Coronary artery (tissue), 2 donors: ENCODE results near the gene LTC4S.

Experiments
- DNase-seq: peaks from one replicate; pipeline ENCODE4 v3.0.0-alpha.2; 2017; ENCODE audit warnings: low spot score
- H3K27ac ChIP-seq, 2 donors: fragments of 200-600 bp; sonication (generic); one replicate each; pipeline ENCODE4 v1.5.1; 2016 to 2019
- H3K4me3 ChIP-seq: fragments of 200-600 bp; sonication (generic); 2 replicates; pipeline ENCODE4 v1.5.1; 2016; ENCODE audit warnings: mild to moderate bottlenecking, moderate library complexity
- TF ChIP-seq, protein P1 (sequence below): fragments of 200-600 bp; sonication (generic); IDR thresholded peaks from one replicate; pipeline ENCODE4 v1.5.1; 2019; ENCODE audit warnings: antibody characterized with exemption

Gene LTC4S

DNA sequence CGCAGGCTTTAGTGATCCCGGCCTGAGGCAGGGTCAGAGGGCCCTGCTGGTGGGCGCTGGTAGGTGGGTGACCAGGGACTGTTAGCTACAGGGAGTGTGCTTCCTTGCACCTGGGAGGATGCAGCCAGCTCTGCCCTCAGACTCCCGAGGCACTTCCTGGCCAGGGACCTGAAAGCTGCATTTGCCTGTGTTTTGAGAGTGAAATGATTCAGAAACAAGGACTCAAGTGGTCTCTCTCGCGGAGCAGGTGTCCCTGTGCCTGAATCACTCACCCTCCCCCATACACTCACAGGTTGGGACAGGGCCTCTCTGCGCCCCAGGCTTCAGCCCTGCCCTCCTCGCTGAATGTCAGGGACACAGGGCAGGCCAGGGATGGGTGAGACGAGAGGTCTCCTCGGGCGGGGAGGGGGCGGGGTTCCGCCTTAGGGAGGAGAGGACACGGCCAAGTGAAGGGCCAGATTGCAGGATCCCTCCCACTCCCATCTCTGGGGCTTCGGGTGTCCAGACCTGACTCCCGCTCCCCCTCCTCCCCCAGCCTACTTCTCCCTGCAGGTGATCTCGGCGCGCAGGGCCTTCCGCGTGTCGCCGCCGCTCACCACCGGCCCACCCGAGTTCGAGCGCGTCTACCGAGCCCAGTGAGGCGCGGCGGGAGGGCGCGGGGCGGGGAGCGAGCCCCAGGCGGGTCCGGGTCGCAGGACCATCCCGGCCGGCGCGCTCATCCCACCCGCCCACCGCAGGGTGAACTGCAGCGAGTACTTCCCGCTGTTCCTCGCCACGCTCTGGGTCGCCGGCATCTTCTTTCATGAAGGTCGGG is 1.5 kb downstream of the LTC4S start:
- DNase-seq: no peak

DNA sequence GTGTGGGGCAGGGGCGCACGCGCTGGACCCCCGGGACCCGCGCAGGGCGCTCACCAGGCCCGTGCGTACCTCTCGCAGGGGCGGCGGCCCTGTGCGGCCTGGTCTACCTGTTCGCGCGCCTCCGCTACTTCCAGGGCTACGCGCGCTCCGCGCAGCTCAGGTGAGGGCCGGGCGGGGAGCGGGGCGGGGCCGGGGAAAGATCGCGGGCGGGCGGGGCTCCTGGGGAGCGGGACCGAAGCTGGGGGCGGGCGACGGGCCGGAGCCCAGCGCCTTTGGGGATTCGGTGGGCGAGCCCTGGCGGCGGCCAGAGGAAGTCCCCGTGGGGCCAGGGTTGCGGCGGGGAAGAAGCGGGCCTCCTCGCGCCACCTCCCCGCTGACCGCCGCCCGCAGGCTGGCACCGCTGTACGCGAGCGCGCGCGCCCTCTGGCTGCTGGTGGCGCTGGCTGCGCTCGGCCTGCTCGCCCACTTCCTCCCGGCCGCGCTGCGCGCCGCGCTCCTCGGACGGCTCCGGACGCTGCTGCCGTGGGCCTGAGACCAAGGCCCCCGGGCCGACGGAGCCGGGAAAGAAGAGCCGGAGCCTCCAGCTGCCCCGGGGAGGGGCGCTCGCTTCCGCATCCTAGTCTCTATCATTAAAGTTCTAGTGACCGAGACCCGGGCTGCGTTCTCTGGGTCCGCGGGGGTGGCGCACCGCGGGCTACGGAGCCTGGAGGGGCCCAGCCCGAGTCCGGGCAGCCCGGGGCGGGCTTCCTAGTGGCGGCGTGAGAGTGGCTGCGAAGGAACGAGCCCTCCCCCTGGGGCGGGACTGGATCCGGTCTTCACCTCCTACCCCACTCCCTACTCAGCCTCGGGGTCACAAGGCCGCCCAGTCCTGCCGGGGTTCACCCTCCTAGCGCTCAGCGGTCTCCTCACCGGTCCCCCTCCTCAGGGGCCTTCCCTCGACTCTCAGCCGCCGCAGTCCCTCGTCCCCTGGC is 2.4 kb downstream of the LTC4S start:
- Histone ChIP-seq H3K4me3 (peak overlapping the region; percentile 89), H3K27ac (peak overlapping the region; percentile 71 to 89)
- DNase-seq: no peak
- TF ChIP-seq, protein P1, sequence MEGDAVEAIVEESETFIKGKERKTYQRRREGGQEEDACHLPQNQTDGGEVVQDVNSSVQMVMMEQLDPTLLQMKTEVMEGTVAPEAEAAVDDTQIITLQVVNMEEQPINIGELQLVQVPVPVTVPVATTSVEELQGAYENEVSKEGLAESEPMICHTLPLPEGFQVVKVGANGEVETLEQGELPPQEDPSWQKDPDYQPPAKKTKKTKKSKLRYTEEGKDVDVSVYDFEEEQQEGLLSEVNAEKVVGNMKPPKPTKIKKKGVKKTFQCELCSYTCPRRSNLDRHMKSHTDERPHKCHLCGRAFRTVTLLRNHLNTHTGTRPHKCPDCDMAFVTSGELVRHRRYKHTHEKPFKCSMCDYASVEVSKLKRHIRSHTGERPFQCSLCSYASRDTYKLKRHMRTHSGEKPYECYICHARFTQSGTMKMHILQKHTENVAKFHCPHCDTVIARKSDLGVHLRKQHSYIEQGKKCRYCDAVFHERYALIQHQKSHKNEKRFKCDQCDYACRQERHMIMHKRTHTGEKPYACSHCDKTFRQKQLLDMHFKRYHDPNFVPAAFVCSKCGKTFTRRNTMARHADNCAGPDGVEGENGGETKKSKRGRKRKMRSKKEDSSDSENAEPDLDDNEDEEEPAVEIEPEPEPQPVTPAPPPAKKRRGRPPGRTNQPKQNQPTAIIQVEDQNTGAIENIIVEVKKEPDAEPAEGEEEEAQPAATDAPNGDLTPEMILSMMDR: peak; percentile 70

More for the DNA sequence above, 1.5 kb downstream of the LTC4S start:
- TF ChIP-seq, protein P1: no peak
- H3K4me3 ChIP-seq: peak overlapping the region; percentile 89
- peak overlapping the region; percentile 71 to 89 for H3K27ac ChIP-seq

DNA sequence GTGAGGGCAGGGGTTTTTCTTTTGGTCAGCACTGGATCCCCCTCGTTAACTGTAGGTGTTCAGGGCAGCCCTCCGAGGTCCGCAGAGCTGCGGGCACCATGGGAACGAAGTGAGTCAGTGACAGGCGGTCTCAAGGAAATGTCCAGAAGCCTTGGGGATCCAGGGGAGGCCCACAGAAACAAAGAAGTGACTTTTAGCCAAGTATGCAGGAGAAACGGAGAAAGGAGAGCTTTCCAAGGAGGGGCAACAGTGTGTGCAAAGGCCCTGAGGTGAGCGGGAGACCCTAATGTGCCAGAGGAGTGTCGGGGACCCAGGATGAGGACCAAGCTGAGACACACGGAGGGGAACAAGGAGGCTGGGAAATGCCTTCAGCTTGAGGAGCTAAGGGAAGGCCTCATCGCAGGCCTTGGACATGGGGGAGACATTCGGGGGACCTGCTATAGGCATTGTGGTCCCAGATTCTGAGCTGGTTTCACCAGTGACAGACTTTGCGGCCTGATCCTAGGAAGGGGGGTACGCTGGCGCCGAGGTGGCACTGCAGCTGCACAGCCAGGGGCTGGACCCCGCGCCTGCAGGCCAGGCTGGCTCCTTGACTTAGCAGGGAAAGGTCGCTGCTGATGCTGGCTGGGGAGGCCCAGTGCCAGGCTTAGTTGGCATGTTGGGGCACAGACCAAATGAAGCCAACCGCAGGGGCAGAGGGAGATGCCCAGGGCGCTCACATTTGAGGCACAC is 3.3 kb downstream of the LTC4S start:
- Histone ChIP-seq H3K27ac (peak overlapping the region; percentile 71 to 89), H3K4me3 (peak overlapping the region; percentile 89)
- DNase-seq: no peak
- TF ChIP-seq, protein P1: no peak

DNA sequence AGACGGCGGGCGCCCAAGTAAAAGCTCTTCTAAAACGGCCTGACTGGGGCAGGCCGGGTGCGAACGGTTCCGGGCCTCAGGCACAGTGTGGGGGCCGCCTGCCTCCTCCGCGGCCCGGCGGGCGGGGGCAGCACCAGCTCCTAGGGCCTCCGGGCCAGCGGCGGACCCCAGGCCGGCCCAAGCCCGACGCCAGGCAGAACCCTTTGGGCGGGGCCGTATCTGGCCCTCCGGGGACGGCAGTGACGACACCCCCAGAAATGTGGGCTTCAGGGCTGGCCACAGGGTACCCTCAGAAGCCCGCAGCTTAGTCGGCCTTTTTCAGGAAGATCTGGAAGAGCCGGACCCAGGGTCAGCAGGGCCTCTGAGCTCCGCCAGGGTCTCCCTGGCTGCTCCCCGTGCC is 4.0 kb downstream of the LTC4S start:
- DNase-seq: no peak
- TF ChIP-seq, protein P1: no peak
- Histone ChIP-seq H3K4me3 (no peak overlapping the region), H3K27ac (no peak overlapping the region)

DNA sequence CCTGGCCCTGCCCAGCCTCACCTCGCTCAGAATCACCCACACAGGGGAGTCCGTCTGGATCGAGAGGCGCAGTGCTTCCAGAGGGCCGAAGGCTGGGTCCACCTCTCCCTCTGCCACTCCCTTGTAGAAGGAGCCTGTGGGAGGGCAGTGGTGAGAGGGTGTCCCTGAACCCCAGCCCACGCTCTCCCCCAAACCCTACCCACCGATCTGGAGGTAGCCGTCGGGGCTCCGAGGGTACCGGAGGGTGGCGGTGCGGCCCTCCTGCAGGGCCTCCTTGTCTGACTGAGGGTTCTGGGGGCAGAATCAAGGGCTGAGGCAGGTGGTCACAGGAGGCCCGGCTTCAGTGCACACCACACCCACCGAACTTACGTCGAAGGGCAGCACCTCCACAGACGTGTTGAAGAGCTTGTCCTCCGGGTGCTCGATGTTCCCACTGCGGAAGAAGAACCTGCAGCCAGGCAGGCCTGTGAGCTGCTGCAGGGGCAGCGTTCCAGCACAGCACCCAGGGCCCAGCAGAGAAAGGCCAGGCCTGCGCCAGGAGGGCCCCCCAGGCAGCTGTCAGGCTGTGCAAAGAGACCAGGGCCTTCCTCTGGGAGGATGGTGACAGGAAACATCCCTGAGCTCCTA is 4.5 kb downstream of the LTC4S start:
- DNase-seq: no peak
- Histone ChIP-seq H3K27ac (no peak overlapping the region), H3K4me3 (no peak overlapping the region)
- TF ChIP-seq, protein P1: no peak
